GM20431 (cell line): ENCODE measurements around the gene ARHGEF40.

ENCODE experiments used
- in situ Hi-C: fragments of 300-500 bp; cut with MseI, MboI; formaldehyde crosslinking; loops from one replicate; pipeline ENCODE4 v1.15.0; 2020; ENCODE audit warnings: low sequenced_read_pairs; ENCODE audit not compliant: unreplicated experiment

ARHGEF40 gene

DNA sequence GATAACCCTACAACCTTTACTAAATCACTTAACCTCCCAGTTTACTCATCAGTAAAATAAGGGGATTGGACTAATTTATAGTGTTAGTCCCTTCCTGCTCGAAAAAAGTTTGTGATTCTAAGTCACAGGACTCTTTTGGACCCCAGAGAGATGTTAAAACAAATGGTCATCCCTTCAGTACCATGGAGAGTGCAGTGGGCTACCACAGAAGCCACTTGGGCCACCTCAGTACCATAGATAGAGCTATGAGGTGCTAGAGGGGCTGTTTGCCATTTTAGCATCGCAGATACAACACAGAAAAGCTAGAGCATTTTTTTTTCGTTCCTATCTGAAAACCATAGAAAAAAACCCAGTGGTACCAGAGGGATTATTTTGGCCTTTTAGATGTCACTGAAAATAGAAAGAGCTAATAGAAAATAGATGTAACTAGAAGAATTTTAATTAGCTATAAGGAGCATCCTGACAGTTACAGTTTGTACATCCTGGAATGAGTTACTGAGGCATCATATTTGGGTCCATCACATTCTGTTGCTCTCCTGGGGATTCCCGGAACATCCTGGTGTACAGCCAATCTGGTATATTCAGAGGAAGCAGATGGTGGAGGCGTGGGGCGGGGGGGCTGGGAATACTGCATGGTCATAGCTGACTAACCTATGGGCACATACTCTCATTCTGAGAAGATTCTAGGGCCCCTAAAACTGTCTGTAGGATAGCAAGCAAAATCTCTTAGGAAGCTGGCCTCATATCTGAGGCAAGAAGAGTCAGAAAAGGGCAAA lies 25.5 kb downstream of the ARHGEF40 start:
- in situ Hi-C loops, result no loop called here

DNA sequence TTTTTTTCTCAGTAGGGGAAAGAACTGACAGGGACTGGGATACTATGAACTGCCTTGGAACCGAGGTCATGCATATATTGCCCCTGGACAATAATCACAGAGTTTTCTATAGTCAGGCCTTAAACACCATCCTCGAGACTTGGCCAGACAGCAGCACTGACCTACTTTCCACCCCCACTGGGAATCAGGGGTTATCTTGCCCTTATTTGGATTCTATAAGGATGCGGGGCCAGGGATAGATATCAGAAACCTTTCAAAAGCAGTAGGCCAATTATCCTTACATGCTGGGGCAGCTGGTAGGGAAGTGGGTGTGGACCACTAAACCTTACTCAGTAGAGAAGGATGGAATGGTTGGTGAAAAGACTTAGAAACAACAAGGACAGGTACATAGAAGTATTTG lies 26.3 kb downstream of the ARHGEF40 start:
- in situ Hi-C loops, result no loop called here

DNA sequence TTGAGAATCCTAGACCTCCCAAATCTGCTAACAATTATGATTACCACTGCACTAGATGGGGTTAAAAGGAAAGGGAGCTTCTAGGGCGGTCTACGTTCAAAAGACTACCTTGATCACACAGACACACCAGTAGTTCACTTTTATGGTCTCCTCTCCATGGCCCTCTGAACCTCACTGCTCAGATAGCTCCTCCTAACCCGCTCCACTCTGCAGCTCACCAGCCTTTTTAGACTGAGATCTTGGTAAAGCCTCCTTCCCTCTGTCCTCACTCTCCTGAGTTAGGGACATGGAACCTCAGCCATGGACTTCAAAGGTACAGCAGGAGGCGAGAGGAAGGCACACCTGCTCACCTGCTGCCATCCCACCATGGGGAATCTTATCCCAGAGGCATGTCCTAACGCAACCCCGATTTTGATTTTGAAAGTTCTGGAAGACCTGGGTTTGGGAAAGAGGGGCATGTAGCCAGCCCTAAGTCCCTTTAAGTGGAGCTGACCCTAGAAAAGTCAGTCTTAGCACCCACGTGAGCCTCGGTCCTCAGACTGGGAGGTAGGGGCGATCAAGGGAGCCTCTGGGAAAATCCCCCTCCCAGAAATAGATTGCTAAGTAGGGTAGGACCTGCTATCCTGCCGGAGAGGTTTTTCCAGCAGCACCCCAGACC lies 27.0 kb downstream of the ARHGEF40 start:
- in situ Hi-C loops, result no loop called here

DNA sequence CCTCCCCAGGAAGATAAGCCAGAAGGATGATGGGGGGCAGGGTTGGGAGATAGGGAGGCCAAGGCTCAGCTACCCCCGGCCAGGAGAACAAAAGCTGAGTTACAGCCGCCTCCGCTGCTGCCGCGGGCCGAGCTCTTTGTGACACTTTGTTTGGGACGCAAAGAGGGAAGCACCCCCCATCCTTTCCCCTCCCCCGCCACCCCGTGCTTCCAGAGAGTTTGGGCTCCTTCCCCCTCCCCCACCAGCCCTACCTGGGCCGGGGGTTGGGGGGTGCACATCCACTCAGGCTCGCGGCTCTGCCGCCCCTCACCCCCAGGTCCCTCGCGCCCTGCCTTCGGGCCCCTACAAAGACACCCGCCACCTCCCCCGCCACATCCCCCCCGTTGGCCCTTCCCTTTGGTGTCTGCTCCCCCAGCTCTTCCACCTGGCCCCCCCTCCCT lies 27.6 kb downstream of the ARHGEF40 start:
- in situ Hi-C loops, result no loop called here

DNA sequence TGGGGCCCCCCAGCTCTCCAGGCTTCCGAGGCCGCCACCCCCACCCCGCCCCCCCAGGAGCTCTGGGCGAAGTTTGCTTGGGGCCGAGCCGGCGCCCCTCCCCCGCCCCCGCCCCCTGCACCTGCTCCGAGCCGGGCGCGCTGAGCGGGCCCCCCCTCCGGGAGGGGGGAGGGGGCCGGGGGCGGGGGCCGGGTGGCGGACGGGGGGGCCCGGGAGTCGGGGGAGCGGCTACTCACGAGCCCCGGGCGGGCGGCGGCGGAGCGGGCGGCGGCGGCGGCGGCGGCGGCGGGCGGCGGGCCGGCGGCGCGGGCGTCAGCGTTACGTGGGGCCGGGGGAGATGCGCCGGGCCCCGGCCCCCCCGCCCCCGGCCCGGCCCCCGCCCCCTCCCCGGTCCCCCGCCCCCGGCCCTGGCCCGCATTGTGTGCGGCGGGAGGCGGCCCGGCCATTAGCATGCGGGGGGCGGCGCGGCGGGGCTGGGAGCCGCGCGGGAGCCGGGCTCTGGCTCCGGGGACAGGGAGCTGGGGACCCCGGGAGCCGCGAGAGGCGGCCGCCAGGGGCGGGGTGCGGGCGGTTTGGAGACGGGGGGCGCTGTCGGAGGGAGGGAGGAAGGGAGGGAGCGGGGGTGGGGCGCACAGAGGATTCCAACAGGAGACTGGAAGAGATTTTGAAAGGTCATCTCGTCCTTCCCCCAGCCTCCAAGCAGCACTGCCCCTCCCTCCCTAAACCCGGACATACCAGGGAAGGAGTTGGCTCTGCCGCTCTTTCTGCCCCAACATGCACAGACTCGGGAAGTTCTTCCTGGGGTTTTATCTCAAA lies 28.2 kb downstream of the ARHGEF40 start, which contains the start of gene ZNF219:
TSS of gene ZNF219 (minus strand) at position 580 of the 816 bp plus-strand sequence. CDS start 5,064 bp downstream, outside the sequence.
- in situ Hi-C loops, result no loop called here

DNA sequence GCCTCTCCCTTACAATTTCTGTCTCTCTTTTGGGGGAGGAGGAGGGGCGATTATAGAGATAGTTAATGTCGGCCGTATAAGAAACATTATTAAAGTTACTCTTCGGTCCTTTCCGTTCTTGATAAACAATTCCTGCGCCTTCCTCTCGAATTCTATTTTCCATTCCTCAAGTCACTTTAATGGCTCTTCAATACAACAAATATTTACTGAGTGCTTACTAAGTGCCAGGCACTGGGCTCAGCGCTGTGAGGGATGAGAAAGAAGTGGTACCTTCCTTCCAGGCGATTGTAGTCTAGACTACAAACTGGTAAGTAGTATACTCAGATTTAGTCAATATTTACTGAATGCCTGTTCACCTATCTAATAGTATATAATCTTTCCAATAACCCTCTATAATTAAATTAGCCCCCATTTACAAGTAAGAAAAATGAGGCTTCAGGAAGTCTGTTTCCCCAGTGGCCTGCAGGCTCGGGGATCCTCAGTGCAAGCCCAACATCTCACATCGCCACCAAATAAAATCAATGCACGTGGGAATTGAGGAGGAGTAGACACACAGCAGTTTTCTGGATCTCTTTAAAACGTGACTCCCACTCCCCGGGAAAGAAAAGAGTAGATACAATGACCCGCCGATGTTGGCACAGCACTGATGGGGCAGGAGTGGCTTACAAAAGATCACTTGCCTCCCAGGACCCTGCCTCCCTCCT lies 28.9 kb downstream of the ARHGEF40 start:
- in situ Hi-C loops, result no loop called here

DNA sequence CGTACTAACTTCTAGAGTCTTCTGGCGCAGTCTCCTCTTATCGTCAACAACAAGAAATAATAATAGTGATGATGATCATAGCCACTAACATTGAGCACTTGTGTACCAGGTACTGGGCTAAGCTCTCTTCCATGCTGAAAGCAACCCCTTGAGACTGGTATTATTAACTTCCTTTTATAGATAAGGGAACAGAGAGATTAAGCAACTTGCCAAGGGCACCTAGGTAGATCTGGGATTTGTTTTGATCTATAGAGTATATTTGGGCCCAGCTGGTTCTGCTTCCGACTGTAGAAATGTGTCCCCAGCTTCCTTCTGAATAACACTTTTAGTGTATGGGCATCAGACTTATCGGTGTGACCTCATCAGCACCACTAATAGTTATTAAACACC lies 29.5 kb downstream of the ARHGEF40 start:
- in situ Hi-C loops, result no loop called here

DNA sequence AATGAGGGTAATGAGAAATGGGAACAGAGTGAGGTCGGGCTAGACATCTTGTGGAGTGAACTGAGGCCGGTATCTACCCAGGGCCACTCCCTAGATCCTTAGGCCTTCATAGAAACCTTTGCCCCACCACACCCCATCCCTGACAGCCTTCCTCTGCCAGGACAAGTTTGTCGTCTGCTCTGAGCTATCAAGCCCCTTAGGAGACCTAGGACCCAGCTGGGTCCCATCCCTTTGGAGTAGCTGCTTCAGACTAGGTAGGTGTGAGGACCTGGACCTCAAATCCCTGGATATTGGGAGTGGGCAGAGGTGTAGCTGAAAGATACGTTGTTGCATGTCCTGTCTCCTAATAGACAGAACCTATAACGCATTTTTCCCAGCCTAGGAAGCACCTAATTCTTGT lies 30.8 kb downstream of the ARHGEF40 start, which contains the start of gene TMEM253:
TSS of gene TMEM253 (plus strand) at position 136 of the 400 bp plus-strand sequence. CDS start 278 bp downstream, outside the sequence.
- in situ Hi-C loops, result no loop called here

DNA sequence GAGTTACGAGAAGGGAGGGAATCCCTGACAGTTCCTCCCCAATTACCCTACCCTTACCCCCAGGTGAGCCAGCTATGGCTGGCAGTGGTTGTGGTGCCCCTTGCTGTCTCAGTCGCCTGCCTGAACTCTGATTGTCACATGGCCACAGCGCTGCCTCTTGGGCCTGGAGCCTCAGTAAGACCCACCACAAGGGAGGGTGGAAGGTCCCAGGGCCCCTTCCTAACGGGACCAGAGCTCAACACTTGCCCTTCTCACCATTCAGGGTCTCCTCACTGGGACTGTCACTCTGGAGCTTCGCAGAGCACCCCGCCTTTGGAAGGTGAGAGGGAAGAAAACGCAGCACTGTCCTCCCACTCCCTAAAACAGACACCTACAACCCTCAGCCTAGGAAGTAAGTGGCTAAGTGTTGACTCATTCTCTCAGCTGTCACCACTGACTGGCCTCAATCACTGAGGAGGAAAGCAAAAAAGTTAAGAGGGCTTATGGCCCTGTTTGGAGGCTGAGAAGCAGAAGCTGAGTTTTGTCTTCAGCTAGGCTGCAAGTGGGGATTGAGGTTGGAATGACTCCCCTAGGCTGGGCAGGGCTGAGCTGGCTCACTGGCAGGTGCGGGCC lies 31.8 kb downstream of the ARHGEF40 start:
- in situ Hi-C loops, result no loop called here

DNA sequence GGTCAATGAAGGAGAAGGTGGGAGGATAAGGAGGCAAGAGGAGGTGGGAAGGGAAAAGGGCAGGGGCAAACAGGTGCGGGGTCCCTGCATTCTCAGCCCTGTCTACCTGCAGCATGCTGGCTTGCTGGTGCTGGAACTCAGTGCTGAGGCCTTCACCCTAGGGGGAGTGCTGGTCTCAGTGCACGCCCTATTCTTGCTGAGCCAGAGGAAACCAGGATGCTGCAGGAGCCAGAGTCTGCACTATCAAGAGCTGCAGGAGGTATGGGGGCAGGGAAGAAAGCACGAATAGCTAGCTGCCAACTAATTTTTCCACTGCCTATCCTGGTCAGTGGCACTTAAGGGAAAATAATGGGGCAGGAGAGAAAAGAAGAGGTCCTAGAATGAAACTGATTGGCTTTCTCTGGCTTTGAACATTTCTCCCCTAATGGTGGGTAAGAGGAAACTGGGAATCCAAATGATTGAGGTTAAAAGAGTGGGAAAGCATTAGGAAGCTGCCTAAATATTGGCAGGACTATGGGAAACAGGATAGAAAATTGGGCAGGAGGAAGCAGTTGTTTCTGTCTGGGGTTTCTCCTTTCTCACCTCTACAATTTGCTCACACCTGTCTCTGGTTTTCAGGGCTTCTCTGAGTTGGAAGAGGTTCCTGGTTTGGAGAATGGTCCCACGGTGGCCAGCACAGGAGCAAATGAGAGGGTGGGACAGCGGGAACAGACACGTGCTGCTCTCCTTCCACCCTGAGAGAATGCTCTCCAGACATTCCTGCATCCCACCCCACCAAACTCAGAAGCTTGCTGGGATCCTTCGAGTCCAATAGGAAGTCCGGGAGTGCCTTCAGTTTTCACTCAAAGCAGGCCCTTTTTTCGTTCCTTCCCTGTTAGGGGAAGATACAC lies 32.7 kb downstream of the ARHGEF40 start:
- in situ Hi-C loops, result no loop called here

DNA sequence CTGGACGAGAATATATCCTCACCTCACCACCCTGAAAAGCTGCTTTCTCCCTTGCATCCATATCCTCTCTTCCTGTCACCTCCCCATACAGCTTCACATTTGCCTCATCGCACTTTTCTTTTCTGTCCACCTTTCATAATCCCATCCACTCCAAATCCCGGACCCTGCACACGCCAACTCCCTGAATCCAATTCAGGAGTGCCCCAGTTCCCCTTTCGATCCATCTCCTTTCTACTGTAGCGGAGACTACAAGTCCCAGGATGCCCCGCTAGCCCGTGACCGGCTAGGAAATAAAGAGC lies 33.3 kb downstream of the ARHGEF40 start:
- in situ Hi-C loops, result no loop called here

DNA sequence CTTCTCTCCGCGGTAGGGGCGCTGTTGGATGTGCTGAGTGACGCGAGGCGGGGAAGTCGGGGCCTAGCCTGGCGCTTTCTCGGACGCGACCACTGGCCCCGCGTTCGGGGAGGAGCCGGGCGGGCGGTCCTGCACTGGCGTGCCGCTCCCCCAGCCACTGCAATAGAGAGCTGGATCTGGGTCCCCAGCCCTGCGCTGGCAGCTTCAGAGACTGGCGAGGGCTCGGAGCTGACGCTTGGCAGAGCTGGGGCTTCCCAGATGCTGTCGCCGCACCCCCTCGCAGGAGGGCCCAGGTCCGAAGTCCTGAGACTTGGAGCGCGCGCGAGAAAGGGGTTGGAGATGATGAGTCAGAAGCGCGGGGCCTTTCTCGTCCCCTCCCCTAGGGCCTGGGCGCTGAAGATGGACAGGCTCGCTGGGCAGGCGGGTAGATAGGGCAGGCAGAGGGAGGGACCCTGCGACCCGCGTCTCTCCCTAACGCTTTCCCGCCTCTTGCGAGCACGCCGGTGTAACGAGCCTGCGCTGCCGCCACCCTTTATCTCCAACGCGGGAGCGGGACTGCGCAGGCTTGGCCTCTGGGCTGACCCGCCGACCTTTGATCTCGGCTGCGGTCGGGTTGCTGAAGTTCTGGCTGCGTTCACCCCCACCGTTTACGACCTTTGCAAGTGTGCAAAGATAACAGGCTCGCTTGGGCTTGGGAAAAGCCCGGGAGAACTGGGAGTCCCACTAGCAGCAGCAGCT lies 33.8 kb downstream of the ARHGEF40 start:
- in situ Hi-C loops, result no loop called here

DNA sequence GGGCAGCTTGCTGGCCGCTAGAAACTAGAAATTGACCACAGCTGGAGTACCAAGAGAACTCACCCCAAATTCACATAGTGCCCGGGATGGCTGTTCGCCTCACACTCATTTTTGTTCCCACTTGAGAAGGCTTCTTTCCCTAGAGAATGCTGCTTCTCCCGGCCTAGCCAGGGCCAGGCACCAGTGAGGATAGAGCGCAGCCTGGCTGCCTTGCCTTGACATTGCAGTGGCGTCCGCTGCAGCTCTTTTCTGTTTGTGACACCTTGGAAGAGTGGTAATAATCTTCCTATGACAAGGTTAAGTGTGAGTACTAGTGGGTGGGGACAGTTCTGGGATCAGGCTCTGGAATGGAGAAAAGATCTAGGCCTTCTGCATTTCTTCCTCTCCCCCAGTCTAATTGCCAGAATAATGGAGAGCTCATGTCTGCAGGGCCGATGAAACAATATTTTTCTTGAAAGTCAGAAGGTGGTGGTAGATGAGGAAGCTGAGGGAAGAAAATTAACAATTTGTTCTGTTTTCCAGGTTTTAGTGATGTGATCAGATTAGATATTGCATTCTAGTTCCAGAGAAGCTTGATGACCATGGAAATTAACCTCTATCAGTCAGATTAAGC lies 34.5 kb downstream of the ARHGEF40 start:
- in situ Hi-C loops, result no loop called here

DNA sequence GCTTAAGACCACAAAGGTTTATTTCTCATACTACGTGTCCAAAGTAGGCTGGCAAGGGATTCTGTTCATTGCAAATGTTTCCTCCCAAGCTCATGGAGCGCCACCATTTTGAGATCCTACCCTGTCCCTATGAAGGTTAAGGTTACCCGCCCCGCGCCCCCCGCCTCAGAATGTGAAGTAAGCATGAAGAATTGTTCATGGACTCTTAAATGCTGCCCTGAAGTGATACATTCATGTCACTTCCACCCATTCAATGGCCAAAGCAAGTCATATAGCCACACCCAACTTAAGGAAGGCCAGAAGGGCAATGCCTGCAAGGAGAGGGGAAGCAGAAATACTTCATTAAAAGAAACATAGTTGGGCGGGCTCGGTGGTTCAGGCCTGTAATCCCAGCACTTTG lies 35.0 kb downstream of the ARHGEF40 start:
- in situ Hi-C loops, result no loop called here

DNA sequence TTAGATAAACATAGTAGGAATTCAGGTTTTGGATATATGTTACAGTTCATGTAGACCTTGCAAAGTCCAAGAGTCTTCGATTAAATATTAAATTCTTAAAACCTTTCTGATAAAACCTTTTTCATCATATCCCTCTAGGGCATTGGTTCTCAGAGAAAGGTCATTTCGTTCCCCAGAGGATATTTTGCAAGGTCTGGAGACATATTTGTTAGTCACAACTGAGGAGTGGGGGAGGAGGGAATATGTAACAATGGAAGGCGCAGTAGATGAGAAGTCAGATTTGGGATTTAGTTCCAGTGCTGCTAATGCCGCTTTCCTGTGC lies 36.0 kb downstream of the ARHGEF40 start:
- in situ Hi-C loops, result no loop called here

DNA sequence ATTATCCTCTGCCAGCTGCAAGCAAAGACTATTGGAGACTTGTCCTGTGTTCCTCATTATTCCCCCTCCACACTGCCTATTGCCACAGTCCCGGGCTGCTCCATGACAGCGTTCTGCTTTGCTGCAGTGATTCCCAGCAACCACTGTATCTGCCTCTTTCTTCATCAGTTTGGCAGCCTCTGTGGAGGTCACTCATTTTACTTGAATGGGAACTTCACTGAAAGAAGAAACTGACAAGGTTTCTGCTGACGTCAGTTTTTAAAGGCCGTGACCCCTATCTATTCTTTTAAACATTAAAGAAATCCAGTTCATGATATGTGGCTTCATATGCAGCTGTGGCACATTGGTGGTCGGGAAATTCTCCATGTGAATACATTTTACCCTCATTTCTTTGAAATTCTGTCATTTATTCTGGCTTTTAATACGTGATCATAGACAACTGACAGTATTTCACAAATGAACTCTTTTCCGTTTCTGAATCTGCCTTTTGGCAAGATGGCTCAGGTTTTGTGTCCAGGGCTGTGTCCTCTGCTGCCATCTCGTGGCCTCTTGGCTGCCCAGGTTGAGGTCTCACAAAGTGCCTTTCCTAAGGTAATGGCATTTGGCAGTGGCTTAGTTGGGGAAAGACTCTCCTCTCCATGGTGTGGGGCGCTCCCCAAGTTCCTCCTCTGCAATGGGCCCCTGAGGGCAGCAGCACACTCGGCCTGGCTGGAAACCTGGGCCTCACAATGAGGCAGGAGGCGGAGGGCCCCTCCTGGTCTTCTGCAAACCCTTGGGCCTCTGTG lies 36.6 kb downstream of the ARHGEF40 start:
- in situ Hi-C loops, result no loop called here

DNA sequence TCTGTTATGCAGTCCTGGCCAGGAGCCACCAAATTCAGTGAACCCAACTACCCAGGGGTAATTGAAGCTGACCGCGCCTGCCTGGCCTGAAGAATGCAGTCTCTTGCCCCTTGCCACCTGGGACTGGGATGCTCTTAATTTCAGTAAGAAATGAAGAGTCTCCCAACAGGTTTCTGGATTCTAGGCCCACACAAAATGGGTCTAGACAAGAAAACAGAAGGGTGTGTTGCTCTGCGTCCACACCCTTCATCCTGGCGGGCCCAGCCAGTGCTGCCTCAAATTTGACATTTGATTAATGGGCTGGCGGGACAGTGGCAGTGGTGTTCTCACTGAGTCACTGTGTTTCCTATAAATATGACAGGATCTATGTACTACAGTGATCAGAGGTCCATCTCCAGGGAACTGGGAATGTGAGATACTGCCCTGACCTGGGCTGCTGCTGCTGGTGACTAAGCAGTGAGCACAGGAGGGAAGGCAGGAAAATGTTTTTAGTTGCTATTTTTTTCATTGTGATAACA lies 37.2 kb downstream of the ARHGEF40 start:
- in situ Hi-C loops, result no loop called here
